A549 (cell line): ENCODE data around the gene SLC24A3.

ENCODE experiments used
- CTCF ChIP-seq: fragments of >200 bp; sonication (Bioruptor Twin); formaldehyde crosslinking; IDR thresholded peaks from 3 replicates; pipeline ENCODE4 v1.5.1; 2016
- MAFK ChIP-seq: fragments of 450-650 bp; IDR thresholded peaks from 2 replicates; pipeline ENCODE4 v1.6.1; 2014; ENCODE audit not compliant: partially characterized antibody
- MYC ChIP-seq: IDR thresholded peaks from 2 replicates; pipeline ENCODE4 v1.6.1; 2012; ENCODE audit warnings: mild to moderate bottlenecking, inconsistent platforms, low read length, improper control_type of control experiment, borderline replicate concordance

GRCh38 chr20:19318610-19319009, 106.2 kb downstream of the SLC24A3 start:
- TF ChIP-seq CTCF (no peak), MYC (no peak), MAFK (no peak)
